Ovary (tissue), 9 donors: ENCODE results near the gene RERE. TPM values are rescaled to one million over a fixed set of nuclear protein-coding genes. Genes with fewer than 3 reads are reported as not detected.

Experiments used
- DNase-seq, 5 donors: peaks; one replicate each; pipeline ENCODE4 v3.0.0-alpha.2; 2019 to 2020
- H3K27ac ChIP-seq, 2 donors: fragments of 200-600 bp; one replicate each; pipeline versions ENCODE4 v1.5.1 to v1.8.0; 2019 to 2022
- H3K27me3 ChIP-seq: fragments of 200-600 bp; one replicate; pipeline ENCODE4 v1.8.0; 2022
- H3K36me3 ChIP-seq: fragments of 200-600 bp; sonication (generic); one replicate; pipeline ENCODE4 v1.5.1; 2019
- H3K4me1 ChIP-seq: one replicate; pipeline ENCODE4 v1.8.1; 2013; ENCODE audit warnings: mild to moderate bottlenecking, moderate library complexity; ENCODE audit not compliant: insufficient read depth
- H3K4me3 ChIP-seq: fragments of 200-600 bp; sonication (generic); one replicate; pipeline ENCODE4 v1.5.1; 2017
- H3K9me3 ChIP-seq, 2 donors: fragments of 200-600 bp in 1 of 2; sonication (generic) in 1 of 2; one replicate each; pipeline versions ENCODE4 v1.5.1 to v1.8.1; 2013 to 2019; ENCODE audit warnings: mild to moderate bottlenecking in 1 of 2, moderate library complexity in 1 of 2
- CTCF ChIP-seq, 3 donors: fragments of 450-650 bp in 2 of 3; fragments of 200-600 bp in 1 of 3; IDR thresholded peaks; one replicate each; pipeline versions ENCODE4 v1.5.1 to v1.8.0; 2016 to 2022; ENCODE audit warnings: antibody characterized with exemption in 3 of 3, mild to moderate bottlenecking in 1 of 3
- EP300 ChIP-seq: sonication (generic); formaldehyde crosslinking; IDR thresholded peaks from one replicate; pipeline ENCODE4 v1.6.1; 2017; ENCODE audit warnings: antibody characterized with exemption
- POLR2A ChIP-seq: fragments of 450-650 bp; IDR thresholded peaks from one replicate; pipeline ENCODE4 v1.6.1; 2017; ENCODE audit warnings: antibody characterized with exemption, mild to moderate bottlenecking, moderate library complexity
- WGBS, 3 donors: extraction: QIAGEN DNeasy Blood & Tissue Kit in 1 of 3; methylation state at CpG; one replicate each; pipeline versions ENCODE4 v1.1.5 to v1.1.7; 2013 to 2017; 5-methylcytosine and 5-hydroxymethylcytosine counted together
- intact Hi-C, 4 donors: fragments of 100-400 bp; cut with DNase I; formaldehyde crosslinking; loops; one replicate each; pipeline versions ENCODE4 v1.11.0 to v1.15.1; 2022 to 2023
- polyA plus RNA-seq, 2 donors: library from polyadenylated mRNA; stranded (reverse); fragments of 200-250 nt in 1 of 2; fragments of 350-450 nt in 1 of 2; fragmentation: Illumina TruSeq in 1 of 2; extraction: RNeasy Lipid Tissue Mini Kit (QIAGEN cat#74804) in 1 of 2; gene quantifications; one replicate each; pipeline ENCODE4 v1.2.3, GENCODE V29; 2013 to 2014
- total RNA-seq, 7 donors: library from RNA; depleted of rRNA in 2 of 7; stranded (reverse); fragments of >200 nt in 2 of 7; fragmentation: NEBNext Ultra II Directional in 3 of 7; extraction: Animal tissue kit (Norgen Biotek cat#: 25700) in 3 of 7; gene quantifications; one replicate each; pipeline versions ENCODE4 v1.1.0 to v1.2.4, GENCODE V29; 2016 to 2023
- donor health status: DM: no; HTN: no; CAD: no; lungs with moderate emphysema.
- donor health status: DM: no; HTN: no; CAD: no.
- donor health status: Bipolar disorder and iron deficiency.
- donor health status: DM: yes; HTN: yes; CAD: no.
- donor health status: DM: no; HTN: no; CAD: no.
- donor health status: DM: yes; HTN: yes; CAD: no.

RERE gene
- total and polyA plus RNA-seq, 9 donors: 36.7 to 119 (median 114) TPM

- peak; percentile 46 to 68 (median 58) for DNase-seq
- Histone ChIP-seq H3K9me3 (no peaks in the 10 kb centered on the region), H3K27me3 (no peaks in the 10 kb centered on the region), H3K4me1 (peaks cover 25% of the 10 kb centered on the region), H3K27ac (peak overlapping the region; percentile 92 to 96), H3K4me3 (peak overlapping the region; percentile 77), H3K36me3 (no peaks in the 10 kb centered on the region)
- intact Hi-C loops: no loop called here
- TF ChIP-seq EP300 (no peak), CTCF (IDR thresholded peaks at IDR 0.05) (peak in 1 of 3 donors; percentile 36), POLR2A (peak; percentile 20)
- WGBS, 3 donors: 0 to 1% (median 1%) methylated on average over 41 to 79 of the region's 79 CpGs
Observed at GRCh38 chr1:8423692-8424538, 393.5 kb downstream of the RERE start.

GRCh38 chr1:8423269-8423691 lies 394.2 kb downstream of the RERE start:
- peak; percentile 42 to 65 (median 50) for DNase-seq
- Histone ChIP-seq H3K36me3 (no peaks in the 10 kb centered on the region), H3K4me3 (peak overlapping the region; percentile 77), H3K9me3 (no peaks in the 10 kb centered on the region), H3K27me3 (no peaks in the 10 kb centered on the region), H3K27ac (peak overlapping the region; percentile 92 to 96), H3K4me1 (peaks cover 26% of the 10 kb centered on the region)
- intact Hi-C loops: no loop called here
- TF ChIP-seq CTCF (IDR thresholded peaks at IDR 0.05): no peak
- TF ChIP-seq EP300: no peak
- TF ChIP-seq POLR2A: no peak
- 0 to 2% (median 1%) methylated on average over 33 of the region's 33 CpGs for WGBS, 3 donors

- Histone ChIP-seq H3K27me3 (no peaks in the 10 kb centered on the region), H3K9me3 (no peaks in the 10 kb centered on the region), H3K4me1 (peaks cover 28% of the 10 kb centered on the region), H3K27ac (peak overlapping the region; percentile 92 to 96), H3K36me3 (no peaks in the 10 kb centered on the region), H3K4me3 (peak overlapping the region; percentile 77)
- TF ChIP-seq CTCF (IDR thresholded peaks at IDR 0.05) (no peak), EP300 (no peak), POLR2A (no peak)
- WGBS, 3 donors: 0 to 1% (median 0%) methylated on average over 19 of the region's 19 CpGs
- intact Hi-C loops: no loop called here
- DNase-seq: peak; percentile 42 to 62 (median 48)
Observed at GRCh38 chr1:8422510-8423268, 394.8 kb downstream of the RERE start.

- no peak for DNase-seq
- 10 to 11% (median 10%) methylated on average over 6 of the region's 6 CpGs for WGBS, 3 donors
- no peaks in the 10 kb centered on the region for H3K27me3 ChIP-seq
- no peaks in the 10 kb centered on the region for H3K9me3 ChIP-seq
- H3K4me1 ChIP-seq: peaks cover 31% of the 10 kb centered on the region
- H3K36me3 ChIP-seq: no peaks in the 10 kb centered on the region
- H3K4me3 ChIP-seq: peak overlapping the region; percentile 77
- TF ChIP-seq CTCF (IDR thresholded peaks at IDR 0.05) (no peak), EP300 (no peak), POLR2A (no peak)
- intact Hi-C loops: no loop called here
- H3K27ac ChIP-seq: peak overlapping the region in 1 of 2 donors; percentile 92
Observed at GRCh38 chr1:8421721-8422120, 395.7 kb downstream of the RERE start.
